Stimulated activated CD8-positive, alpha-beta memory T cell treated with anti-CD3 and anti-CD28 coated beads, Interleukin-15, amount 100 ng/mL, for 1 hour (primary cell): Measurements from ENCODE around the gene USP31.

ENCODE experiments used
- DNase-seq: peaks from one replicate; pipeline ENCODE4 v3.0.0-alpha.2; 2020; ENCODE audit warnings: low read depth

USP31 gene

DNA sequence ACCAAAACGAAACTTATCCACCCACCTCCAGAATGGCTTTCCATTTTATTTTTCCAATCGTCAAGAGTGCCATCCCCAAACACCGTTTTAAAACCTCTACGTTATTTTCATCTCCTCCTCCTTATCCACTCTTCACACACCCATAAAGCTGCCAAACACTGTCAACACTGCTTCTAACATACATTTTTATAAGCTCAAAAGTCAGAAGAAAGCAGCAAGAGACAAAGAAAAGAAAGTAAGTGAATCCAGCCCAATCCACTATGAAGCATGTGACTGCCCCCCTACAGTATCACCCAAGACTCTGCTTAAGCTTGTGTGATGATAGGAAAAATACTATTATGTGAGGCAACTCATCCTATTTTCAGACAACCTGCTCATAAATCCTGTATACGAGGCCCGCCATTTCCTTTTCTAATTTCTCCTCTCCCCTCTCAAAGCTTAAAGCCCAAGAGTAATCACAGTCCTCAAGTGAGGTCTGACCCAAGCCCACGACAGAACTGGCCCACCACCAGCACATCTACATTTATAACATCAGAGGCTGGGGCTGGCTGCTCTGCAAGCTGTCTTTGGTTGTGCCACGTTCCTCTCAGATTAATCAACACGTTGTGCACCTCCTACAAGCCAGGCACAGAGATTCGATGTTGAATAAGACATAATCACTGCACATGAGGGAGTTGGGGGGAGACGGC lies 16.3 kb downstream of the USP31 start:
- DNase-seq, result no peak

GRCh38 chr16:23131931-23132621 lies 17.2 kb downstream of the USP31 start:
- no peak for DNase-seq

DNA sequence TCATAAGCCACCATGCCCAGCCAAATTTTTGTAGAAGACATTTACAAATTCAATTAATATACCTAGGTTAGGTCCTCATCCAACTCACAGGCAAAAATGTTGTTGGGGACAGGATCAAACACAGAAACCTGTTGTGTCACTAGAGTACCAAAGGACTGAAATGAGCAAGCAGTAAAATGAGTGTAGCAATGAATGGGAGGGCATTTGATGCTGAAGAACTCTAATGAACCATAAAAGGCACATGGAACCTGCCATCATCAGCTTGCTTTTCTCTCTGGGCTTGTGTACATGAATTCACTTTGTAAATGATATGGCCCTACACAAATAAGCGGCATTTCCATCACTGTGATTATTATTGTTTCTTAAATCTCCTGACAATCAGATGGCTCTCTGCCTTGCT lies 17.8 kb downstream of the USP31 start:
- DNase-seq, result no peak

DNA sequence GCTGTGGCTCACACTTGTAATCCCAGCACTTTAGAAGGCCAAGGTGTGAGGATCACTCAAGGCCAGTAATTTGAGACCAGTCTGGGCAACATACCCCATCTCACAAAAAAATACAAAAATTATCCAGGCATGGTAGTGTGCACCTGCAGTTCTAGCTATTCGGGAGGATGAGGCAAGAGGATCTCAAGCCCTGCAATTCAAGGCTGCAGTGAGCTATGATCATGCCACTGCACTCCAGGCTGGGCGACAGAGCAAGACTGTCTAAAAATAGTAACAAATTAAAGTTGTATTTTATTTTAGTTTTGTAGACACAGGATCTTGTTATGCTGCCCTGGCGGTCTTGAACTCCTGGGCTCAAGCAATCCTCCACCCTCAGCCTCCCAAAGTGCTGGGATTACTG lies 18.2 kb downstream of the USP31 start:
- DNase-seq, result no peak

- no peak for DNase-seq
These were observed 19.6 kb downstream of the USP31 start for GRCh38 chr16:23129686-23130085.

GRCh38 chr16:23128056-23128455 lies 21.2 kb downstream of the USP31 start:
- DNase-seq, result no peak

- DNase-seq, result no peak
These were observed 24.0 kb downstream of the USP31 start for GRCh38 chr16:23125277-23125676.

DNA sequence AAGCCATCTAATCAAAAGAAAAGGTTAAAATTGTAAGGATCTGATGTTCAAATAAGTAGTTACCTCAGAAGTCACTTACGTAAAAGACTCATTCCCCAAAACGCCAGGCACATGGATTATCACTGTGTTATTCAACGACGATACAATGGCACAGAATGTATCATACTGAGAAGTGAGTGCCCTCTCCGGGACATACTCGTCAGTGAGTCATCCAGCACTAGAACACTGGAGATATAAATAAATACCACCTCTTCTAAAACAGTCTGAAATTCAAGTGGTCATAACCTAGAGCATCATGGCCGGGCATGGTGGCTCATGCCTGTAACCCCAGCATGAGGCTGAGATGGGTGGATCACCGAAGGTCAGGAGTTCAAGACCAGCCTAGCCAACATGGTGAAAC lies 24.9 kb downstream of the USP31 start:
- no peak for DNase-seq

DNA sequence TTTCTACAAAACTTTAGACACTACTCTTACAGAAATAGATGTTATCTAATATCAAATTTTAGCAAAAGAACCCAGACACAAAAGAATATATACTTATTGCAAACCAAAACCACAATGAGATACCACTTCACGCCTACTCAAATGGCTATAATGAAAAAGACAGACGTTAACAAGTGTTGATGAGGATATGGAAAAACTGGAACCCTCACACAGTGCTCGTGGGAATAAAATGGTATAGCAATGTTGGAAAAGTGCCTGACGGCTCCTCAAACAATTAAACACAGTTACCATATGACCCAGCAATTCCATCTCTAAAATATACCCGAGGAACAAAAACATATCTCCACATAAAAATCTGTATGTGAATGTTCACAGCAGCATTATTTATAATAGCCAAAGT lies 27.1 kb downstream of the USP31 start:
- DNase-seq, result no peak

GRCh38 chr16:23121024-23121423 lies 28.2 kb downstream of the USP31 start:
- no peak for DNase-seq

GRCh38 chr16:23120562-23120961 lies 28.7 kb downstream of the USP31 start:
- DNase-seq, result no peak

DNA sequence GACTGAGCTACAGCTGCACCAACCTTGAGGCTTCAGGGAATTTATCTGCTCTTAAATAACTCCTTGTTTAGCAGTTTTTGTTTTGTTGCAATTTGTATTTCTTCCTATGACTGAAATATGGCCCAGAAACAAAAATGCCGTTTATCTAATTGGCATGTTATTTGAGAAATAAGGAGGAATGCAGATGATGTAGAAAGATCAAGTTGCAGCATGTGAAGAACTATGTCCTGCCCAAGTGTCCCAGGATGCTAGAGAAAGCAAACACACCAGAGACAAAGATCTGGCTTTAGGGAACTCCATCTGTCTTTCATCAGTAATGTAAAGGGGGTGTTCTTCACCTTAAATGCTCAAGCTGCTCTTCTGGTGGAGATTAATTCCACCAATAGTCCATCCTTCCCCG lies 29.7 kb downstream of the USP31 start:
- no peak for DNase-seq

DNA sequence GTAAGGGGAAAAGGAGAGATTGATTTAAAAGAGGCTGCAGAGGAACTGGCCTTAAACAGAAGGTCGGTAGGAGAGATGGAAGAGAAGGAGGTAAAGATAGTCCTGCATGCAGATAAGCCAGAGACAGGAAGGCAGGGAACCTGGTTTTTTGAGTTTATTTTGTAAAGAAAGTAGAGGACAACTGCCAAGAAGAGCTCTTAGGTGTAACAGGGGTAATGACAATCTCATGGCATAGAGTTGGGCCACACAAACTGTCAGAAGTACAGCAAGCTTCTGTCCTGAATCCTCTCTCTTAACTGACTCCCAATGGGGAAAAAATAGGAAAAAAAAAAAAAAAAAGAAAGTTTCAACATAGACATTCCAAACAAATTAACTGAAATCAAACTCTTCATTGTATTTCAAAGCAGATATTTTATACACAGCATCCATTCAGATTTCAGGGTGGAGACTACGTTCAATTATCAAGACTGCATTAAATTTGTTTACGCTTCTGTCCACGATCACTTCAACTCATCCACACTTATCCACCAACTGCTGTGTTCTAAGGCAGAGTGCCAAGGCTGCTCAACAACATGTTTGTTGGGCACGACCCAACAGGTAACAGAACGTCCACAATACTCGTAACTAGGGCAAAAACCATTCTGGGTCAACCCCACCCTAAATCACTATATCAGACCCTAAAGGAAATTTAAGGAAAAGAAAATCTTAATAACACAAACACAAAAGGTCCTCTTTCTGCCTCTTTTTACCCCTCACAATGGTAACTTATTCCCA lies 34.9 kb downstream of the USP31 start:
- no peak for DNase-seq

DNA sequence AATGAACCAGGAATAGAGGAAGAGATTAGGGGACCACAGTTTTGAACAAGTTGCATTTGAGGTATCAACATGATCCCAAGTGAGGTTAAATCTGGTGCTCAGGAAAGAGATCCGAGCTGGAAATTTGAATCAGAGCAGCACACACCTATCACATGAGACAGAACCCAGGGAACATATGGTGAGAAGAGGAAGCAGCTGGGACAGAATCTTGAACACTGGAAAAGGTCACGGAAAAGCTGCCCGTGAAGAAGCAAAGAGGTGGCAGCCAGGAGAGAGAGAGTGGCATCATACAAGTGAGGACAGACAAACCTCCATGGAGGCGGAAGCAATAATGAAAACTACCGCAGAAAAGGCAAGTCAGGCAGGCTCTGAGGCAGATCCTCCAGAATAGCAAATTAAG lies 36.1 kb downstream of the USP31 start:
- no peak for DNase-seq

- DNase-seq, result no peak
These were observed 38.9 kb downstream of the USP31 start for GRCh38 chr16:23110257-23110899.

DNA sequence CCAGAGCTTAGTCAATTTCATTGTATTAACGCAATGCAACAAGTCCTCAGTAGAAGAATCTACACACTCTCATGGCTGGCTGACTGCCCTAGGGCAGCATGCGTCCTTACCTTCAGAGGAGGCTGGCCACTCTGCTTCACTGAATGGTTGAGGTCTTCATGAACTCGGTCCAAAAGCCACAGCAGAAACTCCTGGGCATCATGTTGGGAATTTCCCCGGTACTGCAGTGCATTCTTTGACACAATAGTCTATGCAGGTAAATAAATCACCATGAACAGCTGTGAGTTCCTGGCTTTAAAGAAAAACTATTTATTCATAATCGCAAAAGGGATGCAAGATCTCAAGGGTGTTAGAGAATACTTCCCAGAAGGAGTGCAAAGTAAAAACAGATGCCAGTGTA lies 41.3 kb downstream of the USP31 start:
- DNase-seq, result no peak

DNA sequence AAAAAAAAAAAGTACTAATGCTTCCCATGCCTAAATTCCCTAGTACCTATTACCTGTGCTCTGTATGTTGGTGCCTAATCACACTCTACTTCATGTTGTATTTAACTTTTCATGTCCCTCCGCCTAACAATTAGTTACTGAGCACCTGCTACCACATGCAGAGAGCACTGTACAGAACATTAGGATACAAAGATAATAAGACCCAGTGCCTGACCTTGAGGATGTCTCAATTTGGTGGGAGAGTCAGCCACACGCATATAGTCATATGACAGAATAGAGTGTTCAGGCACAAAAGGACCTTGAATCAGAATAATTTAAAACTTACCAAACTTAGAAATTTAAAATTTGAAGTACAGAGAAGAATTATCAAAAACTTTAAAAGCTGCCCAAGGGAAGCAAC lies 42.1 kb downstream of the USP31 start:
- no peak for DNase-seq

- DNase-seq, result no peak
These were observed 43.9 kb downstream of the USP31 start for GRCh38 chr16:23105309-23105708.

DNA sequence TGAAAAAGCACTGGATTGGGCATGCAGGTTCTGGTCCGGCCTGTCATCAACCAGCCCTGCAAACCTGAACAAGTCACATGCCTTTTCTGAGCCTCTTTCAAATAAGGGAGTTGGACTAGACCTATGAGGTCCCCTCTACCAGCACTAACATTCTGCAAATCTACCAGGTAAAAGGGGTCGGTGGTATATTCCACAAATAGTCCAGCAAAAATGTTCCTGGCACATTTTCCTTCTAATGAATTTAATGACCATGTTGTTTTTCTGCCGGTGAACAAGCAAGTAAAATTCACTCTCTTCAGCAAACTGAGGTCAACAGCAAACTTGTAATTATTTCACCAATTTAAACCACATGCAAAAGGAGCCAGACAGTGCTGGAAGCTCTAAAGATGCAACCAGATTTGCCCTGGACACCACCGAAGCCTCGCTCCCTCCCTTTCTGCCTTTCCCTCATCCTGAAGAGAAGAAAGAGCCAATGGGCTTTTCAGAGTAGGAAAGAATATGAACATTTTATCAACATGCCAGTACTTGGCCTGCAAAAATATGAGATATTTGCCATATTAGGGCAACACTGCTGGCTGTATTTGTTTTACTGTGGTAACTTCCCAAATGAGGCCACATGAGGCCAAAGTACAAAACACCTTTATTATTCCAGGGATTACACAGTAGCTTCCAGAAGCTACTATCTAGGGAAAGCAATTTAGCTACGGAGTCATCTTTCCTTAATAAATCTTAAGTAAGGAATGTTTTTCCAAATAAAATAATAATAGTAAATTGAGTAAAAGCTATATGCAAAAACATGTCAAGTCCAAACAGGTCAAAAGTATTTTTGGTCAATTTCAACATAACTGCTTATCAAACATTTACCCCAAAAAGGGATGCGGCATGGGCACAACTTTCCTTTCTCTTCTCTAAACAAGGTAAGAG lies 45.0 kb downstream of the USP31 start:
- DNase-seq, result no peak

GRCh38 chr16:23103603-23104002 lies 45.6 kb downstream of the USP31 start:
- DNase-seq, result no peak

DNA sequence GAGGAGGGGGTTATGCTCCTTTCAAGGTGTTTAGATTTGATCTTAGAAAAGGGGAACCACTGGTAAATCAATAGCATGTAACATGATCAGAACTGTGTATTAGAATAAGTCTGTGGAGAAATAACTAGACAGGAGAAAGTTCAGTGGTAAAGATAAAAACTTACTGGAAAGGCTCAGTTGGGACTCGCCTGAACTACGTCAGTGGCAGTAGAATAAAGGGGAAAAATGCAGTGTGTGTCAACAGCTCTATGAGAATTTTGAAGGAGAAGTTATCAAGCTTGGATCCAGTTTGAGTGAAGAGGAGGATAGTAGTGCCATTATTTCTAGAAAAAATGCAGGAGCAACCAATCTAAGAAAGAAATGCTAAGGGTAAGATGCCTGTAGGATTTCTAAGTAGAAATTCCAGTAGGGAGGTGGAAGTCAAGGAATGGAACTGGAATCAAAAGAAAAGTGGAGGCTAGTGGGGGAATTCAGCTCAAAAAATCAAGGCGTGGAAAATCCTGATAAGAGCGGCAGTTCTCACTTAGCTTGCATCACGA lies 48.2 kb downstream of the USP31 start:
- DNase-seq, result no peak
